ENCODE data around the gene KCTD11. TPM values are rescaled to one million over a fixed set of nuclear protein-coding genes. Genes with fewer than 3 reads are reported as not detected.
"Not testable (repeated sequence)": the region's sequence is repeated elsewhere in the genome, so short reads cannot be mapped to it uniquely, and the experiment has no call there.

KCTD11 gene
- total RNA-seq, 2 experiments from 2014 or later, result 11.2 to 12.5 TPM

DNA sequence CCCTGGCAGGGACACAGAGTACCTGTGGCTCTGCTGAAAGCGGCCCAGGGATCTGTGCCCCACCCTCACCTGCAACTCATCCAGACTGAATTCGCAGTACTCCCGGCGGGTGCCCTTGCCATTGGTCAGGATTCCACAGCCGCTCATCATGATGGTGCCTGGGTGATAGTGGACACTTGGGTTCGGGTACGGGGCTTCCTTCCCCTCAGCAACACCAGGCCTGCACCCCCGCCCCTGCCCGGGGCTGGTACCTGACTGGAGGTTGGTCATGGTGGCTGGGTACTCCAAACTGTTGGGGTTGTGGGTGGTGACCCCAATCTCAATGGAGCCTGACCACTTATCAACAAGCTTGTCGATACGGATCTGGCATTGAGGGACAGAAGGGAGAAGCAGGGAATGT, 25.8 kb upstream of the KCTD11 start:
- Mint-ChIP-seq H3K9me3 (no peaks in the 10 kb centered on the region), H3K36me3 (ENCODE audit: low read depth) (peaks cover 23% of the 10 kb centered on the region), H3K27ac (no peak overlapping the region), H3K27me3 (no peaks in the 10 kb centered on the region), H3K4me3 (no peak overlapping the region), H3K4me1 (peaks cover 42% of the 10 kb centered on the region)
- DNase-seq, result no peak
- ChIA-PET POLR2A (no interaction called here), CTCF (interaction anchor here (0.9 to 2.1 kb wide), 5 partner anchors 8 to 107 kb away, joined by 3 to 11 read pairs (median 4); partner anchors contain the start of genes ACAP1 and GPS2)

DNA sequence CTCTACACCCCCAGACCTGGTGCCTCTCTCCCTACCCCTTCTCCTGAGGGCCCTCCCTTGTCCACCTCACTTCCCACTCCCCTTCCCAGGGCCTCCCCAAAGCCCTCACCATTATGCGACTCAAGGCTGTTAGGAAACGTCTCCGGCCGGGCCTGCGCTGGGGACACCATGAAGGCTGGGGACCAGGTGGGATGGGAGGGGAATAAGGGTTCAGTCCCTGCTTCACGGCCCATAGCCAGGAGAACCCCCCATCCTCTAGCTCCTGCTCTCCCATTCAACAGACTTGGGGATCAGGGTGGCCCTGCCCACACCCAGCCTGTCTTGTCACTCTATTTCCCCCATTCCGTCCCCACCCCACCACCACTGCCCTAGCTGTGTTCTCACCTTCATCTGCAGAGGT, 24.9 kb upstream of the KCTD11 start:
- H3K4me1 Mint-ChIP-seq, result peaks cover 46% of the 10 kb centered on the region
- CTCF ChIA-PET, result interaction anchor here (0.6 to 2.1 kb wide), 5 partner anchors 9 to 108 kb away, joined by 3 to 7 read pairs (median 4); partner anchors contain the start of gene ACAP1
- no peak overlapping the region for H3K27ac Mint-ChIP-seq
- POLR2A ChIA-PET, result no interaction called here
- H3K36me3 Mint-ChIP-seq (ENCODE audit: low read depth), result peaks cover 17% of the 10 kb centered on the region
- no peak overlapping the region for H3K4me3 Mint-ChIP-seq
- no peaks in the 10 kb centered on the region for H3K27me3 Mint-ChIP-seq
- no peak for DNase-seq
- H3K9me3 Mint-ChIP-seq, result no peaks in the 10 kb centered on the region

DNA sequence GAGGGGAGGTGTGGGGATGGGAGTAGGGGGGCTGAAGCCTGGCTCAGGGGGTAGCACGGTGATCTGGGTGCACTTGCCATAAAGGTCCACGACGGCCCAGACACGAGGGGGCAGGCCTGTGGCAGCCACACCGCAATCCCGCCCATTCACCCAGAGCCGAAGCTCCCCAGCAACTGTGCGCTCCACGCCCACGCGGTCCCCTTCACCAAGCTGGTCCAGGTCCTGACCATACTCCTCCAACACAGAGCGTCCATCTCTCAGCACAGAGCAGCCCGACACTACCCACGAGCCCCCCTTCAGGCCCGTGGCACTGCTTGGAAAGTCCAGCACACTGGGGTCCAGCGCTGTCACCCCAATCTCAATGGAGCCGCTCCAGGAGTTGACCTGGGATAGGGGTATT, 24.5 kb upstream of the KCTD11 start:
- H3K4me3 Mint-ChIP-seq, result no peak overlapping the region
- H3K36me3 Mint-ChIP-seq (ENCODE audit: low read depth), result peaks cover 13% of the 10 kb centered on the region
- no peak overlapping the region for H3K27ac Mint-ChIP-seq
- no peaks in the 10 kb centered on the region for H3K9me3 Mint-ChIP-seq
- CTCF ChIA-PET, result interaction anchor here (0.6 to 2.1 kb wide), 5 partner anchors 9 to 109 kb away, joined by 3 to 7 read pairs (median 4); partner anchors contain the start of gene ACAP1
- POLR2A ChIA-PET, result no interaction called here
- DNase-seq, result no peak
- H3K27me3 Mint-ChIP-seq, result no peaks in the 10 kb centered on the region
- H3K4me1 Mint-ChIP-seq, result peaks cover 50% of the 10 kb centered on the region

DNA sequence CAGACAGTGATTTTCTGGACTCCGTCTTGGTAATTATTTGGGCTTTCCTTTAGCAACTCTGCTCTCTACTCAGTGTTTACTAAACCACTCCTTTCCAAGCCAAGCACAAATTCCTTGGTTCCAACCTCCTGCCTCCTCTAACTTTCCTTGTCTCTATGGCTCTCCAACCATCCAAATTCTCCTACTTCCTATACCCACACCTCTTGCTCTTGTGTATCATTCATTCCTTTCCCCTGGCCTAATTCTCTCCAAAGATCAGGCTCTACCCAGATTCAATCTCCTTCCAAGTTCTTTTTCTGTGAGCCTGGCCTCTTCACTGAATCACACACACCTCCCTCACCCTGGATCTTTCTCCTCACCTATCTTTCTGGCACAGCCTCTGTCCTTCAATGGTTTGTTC, 24.0 kb upstream of the KCTD11 start:
- ChIA-PET CTCF (interaction anchor here (1.0 to 2.1 kb wide), 4 partner anchors 9 to 32 kb away, joined by 3 to 7 read pairs (median 4); partner anchors contain the start of gene ACAP1), POLR2A (no interaction called here)
- H3K36me3 Mint-ChIP-seq (ENCODE audit: low read depth), result peaks cover 13% of the 10 kb centered on the region

DNA sequence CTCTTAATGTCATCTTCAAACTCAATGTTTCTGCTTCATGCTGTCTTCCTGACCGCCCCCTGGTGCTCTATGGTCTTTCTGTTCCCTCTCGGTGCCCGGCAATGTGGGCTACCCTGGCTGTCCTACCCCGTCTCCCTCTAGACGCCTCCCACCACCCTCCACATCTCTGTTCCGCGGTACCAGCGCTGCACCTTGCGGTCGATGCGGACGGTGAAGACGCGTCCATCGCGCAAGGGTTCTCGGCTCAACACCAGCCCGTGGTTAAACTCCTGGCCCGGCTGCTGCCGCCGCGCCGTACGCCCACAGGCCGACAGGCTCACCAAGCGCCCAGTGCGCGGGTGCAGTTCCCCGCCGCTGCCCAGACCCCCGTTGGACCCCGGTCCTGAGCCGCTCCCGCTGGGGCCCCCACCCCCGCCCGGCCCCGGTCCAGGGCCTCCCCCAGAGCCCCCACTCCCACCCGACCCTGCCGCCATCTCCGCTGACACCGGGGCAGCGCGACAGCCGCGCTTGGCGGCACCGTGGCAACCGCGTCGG, 23.1 kb upstream of the KCTD11 start, which contains the start of gene NEURL4:
Gene NEURL4 (minus strand): TSS at position 496 of the 534 bp plus-strand sequence. CDS start 23 bp downstream, at position 473.
- DNase-seq, result peak; percentile 45
- H3K27ac Mint-ChIP-seq, result peak within 1 kb of the TSS; percentile 98
- H3K4me3 Mint-ChIP-seq, result peak within 1 kb of the TSS; percentile 87
- no peaks in the 10 kb centered on the region for H3K9me3 Mint-ChIP-seq
- CTCF ChIA-PET, result interaction anchor here (1.0 to 4.7 kb wide), 8 partner anchors 10 to 255 kb away, joined by 3 to 19 read pairs (median 4); partner anchors contain the start of genes MPDU1 and TMEM95
- peaks cover 60% of the 10 kb centered on the region for H3K4me1 Mint-ChIP-seq
- no peaks in the 10 kb centered on the region for H3K27me3 Mint-ChIP-seq
- POLR2A ChIA-PET, result interaction anchor here (1.0 to 1.1 kb wide), 3 partner anchors 8 to 255 kb away, joined by 3 to 6 read pairs (median 3); partner anchors contain the start of genes GPS2 and MPDU1
- peaks cover 11% of the 10 kb centered on the region for H3K36me3 Mint-ChIP-seq (ENCODE audit: low read depth)

More for the DNA sequence above, 24.0 kb upstream of the KCTD11 start:
- no peak for DNase-seq
- no peaks in the 10 kb centered on the region for H3K9me3 Mint-ChIP-seq
- peak overlapping the region; percentile 87 for H3K4me3 Mint-ChIP-seq
- no peaks in the 10 kb centered on the region for H3K27me3 Mint-ChIP-seq
- H3K27ac Mint-ChIP-seq, result peak overlapping the region; percentile 54
- H3K4me1 Mint-ChIP-seq, result peaks cover 55% of the 10 kb centered on the region

DNA sequence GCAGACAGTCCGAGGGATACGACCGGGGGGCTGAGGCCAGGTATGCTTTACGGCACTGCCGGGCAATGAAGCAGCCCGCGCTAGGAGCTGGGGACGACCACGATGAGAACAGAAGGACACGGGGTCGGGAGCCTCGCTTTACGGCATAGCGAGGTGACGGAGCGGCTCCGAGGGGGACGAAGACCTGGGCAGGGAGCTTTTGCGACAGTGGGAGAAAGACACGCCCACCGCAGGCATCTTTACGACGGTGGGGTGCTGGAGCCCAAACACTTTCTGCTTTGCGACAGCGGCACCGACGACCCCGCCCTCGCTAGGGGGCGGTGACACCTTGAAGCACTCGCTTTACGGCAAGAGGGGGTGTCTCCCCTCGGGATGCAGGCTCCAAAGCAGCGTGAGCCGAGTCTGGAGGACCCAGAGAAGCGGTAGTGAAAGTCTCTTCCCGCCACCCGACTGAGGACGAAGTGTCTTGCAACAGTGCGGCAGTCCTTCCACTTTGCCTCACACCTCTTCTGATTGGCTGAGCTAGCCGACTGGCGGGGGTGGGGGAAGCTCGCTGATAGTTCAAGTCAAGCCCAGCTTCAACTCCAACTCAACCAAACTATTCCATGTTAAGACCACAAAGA, 22.5 kb upstream of the KCTD11 start:
- Mint-ChIP-seq H3K27me3 (no peaks in the 10 kb centered on the region), H3K9me3 (no peaks in the 10 kb centered on the region), H3K27ac (peak overlapping the region; percentile 98), H3K4me3 (peak overlapping the region; percentile 87), H3K36me3 (ENCODE audit: low read depth) (peaks cover 8% of the 10 kb centered on the region), H3K4me1 (peaks cover 57% of the 10 kb centered on the region)
- ChIA-PET CTCF (interaction anchor here (1.0 to 4.7 kb wide), 12 partner anchors 12 to 254 kb away, joined by 3 to 19 read pairs (median 4); partner anchors contain the start of genes MPDU1, SENP3, TMEM102 and TMEM95), POLR2A (interaction anchor here (0.7 to 1.1 kb wide), 4 partner anchors 9 to 254 kb away, joined by 3 to 6 read pairs (median 3); partner anchors contain the start of genes GPS2 and MPDU1)
- DNase-seq, result peak; percentile 97

DNA sequence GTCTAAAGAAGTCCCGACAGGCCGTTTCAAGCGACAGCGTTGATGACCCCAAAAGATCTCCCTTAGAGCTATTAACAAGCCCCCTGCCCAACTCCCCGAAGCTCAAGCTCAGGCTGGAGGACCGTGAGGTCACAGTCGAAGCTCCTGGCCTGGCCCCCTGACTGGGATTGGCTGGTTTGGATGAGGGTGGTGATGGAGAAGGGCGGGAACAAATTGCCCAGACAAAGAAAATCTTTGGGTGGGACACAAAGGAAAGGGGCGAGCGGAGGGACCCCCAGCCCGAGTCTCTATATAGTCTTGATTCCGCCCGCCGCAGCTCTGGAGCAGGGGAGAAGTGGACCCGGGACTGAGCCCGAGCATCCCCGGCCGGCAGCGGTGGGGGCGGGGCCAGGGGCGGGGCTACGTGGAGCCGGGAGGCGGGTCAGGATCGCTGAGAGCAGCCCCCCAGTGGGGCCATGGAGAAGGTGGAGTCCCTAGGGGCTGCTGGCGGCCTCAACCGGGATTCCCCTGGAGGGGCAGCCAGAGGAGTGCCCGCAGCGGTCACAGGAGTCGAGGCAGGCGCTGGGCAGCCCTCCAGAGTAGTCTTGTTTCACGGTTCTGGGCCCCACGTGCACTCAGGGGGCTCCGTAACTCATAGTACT, 21.8 kb upstream of the KCTD11 start:
- Mint-ChIP-seq H3K4me1 (peaks cover 60% of the 10 kb centered on the region), H3K9me3 (no peaks in the 10 kb centered on the region), H3K27me3 (no peaks in the 10 kb centered on the region), H3K4me3 (peak overlapping the region; percentile 87), H3K27ac (peak overlapping the region; percentile 98), H3K36me3 (ENCODE audit: low read depth) (peaks cover 6% of the 10 kb centered on the region)
- ChIA-PET POLR2A (interaction anchor here (0.7 to 1.1 kb wide), 4 partner anchors 9 to 254 kb away, joined by 3 to 6 read pairs (median 3); partner anchors contain the start of genes GPS2 and MPDU1), CTCF (interaction anchor here (0.7 to 4.7 kb wide), 13 partner anchors 11 to 253 kb away, joined by 3 to 19 read pairs (median 4); partner anchors contain the start of genes MPDU1, SENP3, TMEM102 and TMEM95)
- DNase-seq, result peak; percentile 86

DNA sequence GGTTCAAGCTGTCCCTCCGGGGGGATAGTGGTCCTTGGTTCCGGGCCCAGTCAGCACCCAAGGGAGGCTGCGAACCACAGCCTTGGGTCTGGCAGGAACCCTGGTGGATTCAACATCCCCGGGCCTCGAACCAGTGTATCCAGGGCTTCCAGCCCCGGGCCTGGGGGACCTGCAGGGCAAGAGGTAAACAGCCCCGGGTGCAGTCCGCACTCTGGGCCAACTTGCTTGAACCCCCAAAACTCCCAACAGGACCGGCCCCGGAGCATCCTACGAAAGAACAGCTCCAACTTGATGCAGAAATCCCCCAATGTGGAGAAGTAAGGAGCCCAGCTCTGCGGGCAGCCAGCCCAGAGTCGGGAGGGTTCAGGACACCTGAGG, 21.3 kb upstream of the KCTD11 start:
- ChIA-PET CTCF (interaction anchor here (0.7 to 4.7 kb wide), 8 partner anchors 14 to 231 kb away, joined by 3 to 19 read pairs (median 5); partner anchors contain the start of genes SENP3, TMEM102 and TMEM95), POLR2A (no interaction called here)
- H3K9me3 Mint-ChIP-seq, result no peaks in the 10 kb centered on the region
- H3K4me3 Mint-ChIP-seq, result peak overlapping the region; percentile 87
- H3K36me3 Mint-ChIP-seq (ENCODE audit: low read depth), result peaks cover 6% of the 10 kb centered on the region
- peak overlapping the region; percentile 98 for H3K27ac Mint-ChIP-seq
- H3K4me1 Mint-ChIP-seq, result peaks cover 65% of the 10 kb centered on the region
- no peak for DNase-seq
- H3K27me3 Mint-ChIP-seq, result no peaks in the 10 kb centered on the region

DNA sequence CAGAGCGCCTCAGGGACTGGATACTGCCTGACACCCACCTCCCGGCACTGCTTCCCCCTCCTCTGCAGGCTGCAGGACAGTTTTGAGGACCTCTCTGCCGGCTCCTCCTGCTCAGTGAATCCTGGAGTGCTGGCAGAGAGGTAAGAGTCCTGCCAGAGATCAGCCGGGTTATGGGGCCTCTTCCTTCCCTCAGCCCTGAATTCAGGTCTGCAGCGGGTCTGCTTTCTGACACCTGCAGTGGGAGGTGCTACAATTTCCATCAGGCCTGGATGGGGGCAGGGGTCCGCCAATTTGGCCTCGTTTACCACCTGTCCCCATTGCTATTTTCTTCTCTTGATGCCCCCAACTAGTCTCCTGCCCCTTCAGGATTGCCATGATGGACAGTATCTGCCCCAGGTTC, 19.9 kb upstream of the KCTD11 start:
- no peaks in the 10 kb centered on the region for H3K27me3 Mint-ChIP-seq
- peak overlapping the region; percentile 53 for H3K4me3 Mint-ChIP-seq
- POLR2A ChIA-PET, result no interaction called here
- peaks cover 68% of the 10 kb centered on the region for H3K4me1 Mint-ChIP-seq
- peak overlapping the region; percentile 91 for H3K27ac Mint-ChIP-seq
- peaks cover 3% of the 10 kb centered on the region for H3K36me3 Mint-ChIP-seq (ENCODE audit: low read depth)
- CTCF ChIA-PET, result interaction anchor here (0.8 to 4.7 kb wide), 3 partner anchors 12 to 104 kb away, joined by 3 to 19 read pairs (median 10); partner anchors contain the start of gene TMEM102
- H3K9me3 Mint-ChIP-seq, result no peaks in the 10 kb centered on the region
- no peak for DNase-seq

DNA sequence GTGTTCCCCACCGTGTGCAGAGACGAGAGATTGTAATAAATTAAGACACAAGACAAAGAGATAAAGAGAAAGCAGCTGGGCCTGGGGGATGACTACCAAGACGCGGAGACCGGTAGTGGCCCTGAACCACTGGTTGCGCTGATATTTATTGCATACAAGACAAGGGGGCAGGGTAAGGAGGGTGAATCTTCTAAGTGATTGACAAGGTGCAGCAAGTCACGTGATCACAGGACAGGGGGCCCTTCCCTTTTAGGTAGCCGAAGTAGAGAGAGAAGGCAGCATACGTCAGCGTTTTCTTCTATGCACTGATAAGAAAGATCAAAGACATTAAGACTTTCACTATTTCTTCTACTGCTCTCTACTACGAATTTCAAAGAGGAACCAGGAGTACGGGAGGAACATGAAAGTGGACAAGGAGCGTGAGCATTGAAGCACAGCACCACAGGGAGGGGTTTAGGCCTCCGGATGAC, 19.3 kb upstream of the KCTD11 start:
- Mint-ChIP-seq H3K27ac (peak overlapping the region; percentile 91), H3K4me3 (peak overlapping the region; percentile 53), H3K4me1 (peaks cover 68% of the 10 kb centered on the region)
- H3K36me3 Mint-ChIP-seq (ENCODE audit: low read depth); POLR2A ChIA-PET; H3K27me3 Mint-ChIP-seq; H3K9me3 Mint-ChIP-seq: not testable (repeated sequence)
- CTCF ChIA-PET, result interaction anchor here (0.8 to 4.7 kb wide), 2 partner anchors 12 to 23 kb away, joined by 3 to 19 read pairs; no protein-coding TSS in a partner anchor
- DNase-seq, result peak; percentile 61

DNA sequence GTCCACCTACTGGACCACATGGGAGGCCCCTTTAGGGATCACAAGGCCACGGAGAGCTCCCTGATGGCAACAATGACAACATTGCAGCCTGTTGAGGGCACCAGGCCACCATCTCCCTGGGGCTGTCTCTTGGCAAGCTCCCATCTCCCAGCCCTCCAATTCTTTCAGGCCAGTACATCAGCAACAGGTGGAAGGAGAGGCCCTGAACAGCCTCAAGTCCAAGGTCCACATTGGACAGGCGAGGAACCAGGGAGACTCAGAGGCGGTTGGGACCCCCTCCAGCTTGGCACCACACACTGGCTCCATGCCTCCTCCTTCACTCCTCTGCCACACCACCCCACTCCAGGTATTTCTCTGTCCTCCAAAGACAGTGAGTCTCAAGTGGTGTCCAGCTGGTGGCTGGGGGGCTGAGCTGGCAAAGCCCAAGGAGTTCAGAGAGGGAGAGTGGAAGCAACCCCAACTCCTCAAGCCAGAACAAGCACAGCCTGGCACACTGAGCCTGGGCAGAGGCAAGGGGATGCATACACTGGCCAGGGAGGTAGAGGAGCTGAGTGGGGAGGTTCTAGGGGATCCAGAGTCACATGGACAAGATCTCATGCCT, 16.9 kb upstream of the KCTD11 start:
- no peak for DNase-seq
- H3K27ac Mint-ChIP-seq, result peak overlapping the region; percentile 97
- peaks cover 66% of the 10 kb centered on the region for H3K4me1 Mint-ChIP-seq
- POLR2A ChIA-PET, result no interaction called here
- no peaks in the 10 kb centered on the region for H3K27me3 Mint-ChIP-seq
- CTCF ChIA-PET, result interaction anchor here (0.9 to 3.4 kb wide), 7 partner anchors 10 to 225 kb away, joined by 3 to 29 read pairs (median 5); partner anchors contain the start of genes KCTD11 and TMEM95
- H3K36me3 Mint-ChIP-seq (ENCODE audit: low read depth), result peaks cover 23% of the 10 kb centered on the region
- peak overlapping the region; percentile 91 for H3K4me3 Mint-ChIP-seq
- H3K9me3 Mint-ChIP-seq, result no peaks in the 10 kb centered on the region

DNA sequence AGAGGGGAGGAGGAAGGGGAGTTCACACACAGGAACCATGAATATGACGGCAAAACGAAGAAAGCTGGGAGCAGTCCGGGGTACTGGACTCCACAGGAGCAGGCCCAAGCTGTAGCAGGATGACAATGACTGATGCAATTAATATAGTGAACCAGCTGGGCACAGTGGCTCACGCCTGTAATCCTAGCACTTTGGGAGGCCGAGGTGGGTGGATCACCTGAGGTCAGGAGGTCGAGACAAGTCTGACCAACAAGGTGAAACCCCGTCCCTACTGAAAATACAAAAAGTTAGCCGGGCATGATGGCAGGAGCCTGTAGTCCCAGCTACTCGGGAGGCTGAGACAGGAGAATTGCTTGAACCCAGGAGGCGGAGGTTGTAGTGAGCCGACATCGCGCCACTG, 16.2 kb upstream of the KCTD11 start:
- Mint-ChIP-seq H3K4me3 (peak overlapping the region; percentile 91), H3K27ac (peak overlapping the region; percentile 97), H3K36me3 (ENCODE audit: low read depth) (peaks cover 27% of the 10 kb centered on the region), H3K4me1 (peaks cover 66% of the 10 kb centered on the region)
- ChIA-PET POLR2A (interaction anchor here (0.7 to 1.1 kb wide), 3 partner anchors 15 to 238 kb away, joined by 3 to 5 read pairs (median 4); no protein-coding TSS in a partner anchor), CTCF (interaction anchor here (0.7 to 3.7 kb wide), 11 partner anchors 9 to 225 kb away, joined by 3 to 29 read pairs (median 6); partner anchors contain the start of genes KCTD11 and TMEM95)
- not testable (repeated sequence) for DNase-seq, H3K27me3 Mint-ChIP-seq, H3K9me3 Mint-ChIP-seq

Measured in activated CD4-positive, alpha-beta T cell treated with anti-CD3 and anti-CD28 coated beads, Interleukin-2, amount 10 ng/mL, durations not matched to agents 7 days and 5 days (primary cell).